A673 (cell line): Measurements from ENCODE around the gene MED12L.

Source experiments
- EZH2 ChIP-seq: fragments of 200-600 bp; sonication (generic); IDR thresholded peaks from 2 replicates; pipeline ENCODE4 v1.6.1; 2017; ENCODE audit warnings: borderline replicate concordance, low read depth, mild to moderate bottlenecking, mixed read lengths, antibody characterized with exemption, low read length; ENCODE audit not compliant: poor library complexity, severe bottlenecking
- TF ChIP-seq, protein P1 (sequence below): fragments of 300-800, 200-600 bp; sonication (generic); conservative IDR thresholded peaks from 2 replicates; pipeline ENCODE4 v1.5.1; 2017; ENCODE audit warnings: low read depth, mild to moderate bottlenecking, antibody characterized with exemption, low read length, moderate library complexity, mixed read lengths

DNA sequence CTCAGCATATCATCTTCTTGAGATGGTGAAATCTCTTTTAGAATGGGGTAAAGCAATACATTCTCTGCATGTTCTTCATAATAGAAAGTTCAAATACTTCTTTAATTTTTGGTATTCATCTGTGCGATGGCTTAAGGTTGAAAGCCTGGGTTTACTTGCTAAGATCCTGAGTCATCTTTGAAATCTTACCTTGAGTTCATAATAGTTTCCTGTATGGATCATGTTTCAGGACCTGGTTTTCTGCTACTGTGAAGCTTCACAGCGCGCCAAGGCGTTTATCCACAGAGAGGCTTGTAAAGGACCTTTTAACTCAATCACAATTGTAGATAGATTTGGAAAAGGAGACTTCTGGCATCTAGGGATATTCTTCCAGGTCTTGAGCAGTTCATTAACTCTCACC lies 39.0 kb downstream of the MED12L start:
- TF ChIP-seq, protein P1, sequence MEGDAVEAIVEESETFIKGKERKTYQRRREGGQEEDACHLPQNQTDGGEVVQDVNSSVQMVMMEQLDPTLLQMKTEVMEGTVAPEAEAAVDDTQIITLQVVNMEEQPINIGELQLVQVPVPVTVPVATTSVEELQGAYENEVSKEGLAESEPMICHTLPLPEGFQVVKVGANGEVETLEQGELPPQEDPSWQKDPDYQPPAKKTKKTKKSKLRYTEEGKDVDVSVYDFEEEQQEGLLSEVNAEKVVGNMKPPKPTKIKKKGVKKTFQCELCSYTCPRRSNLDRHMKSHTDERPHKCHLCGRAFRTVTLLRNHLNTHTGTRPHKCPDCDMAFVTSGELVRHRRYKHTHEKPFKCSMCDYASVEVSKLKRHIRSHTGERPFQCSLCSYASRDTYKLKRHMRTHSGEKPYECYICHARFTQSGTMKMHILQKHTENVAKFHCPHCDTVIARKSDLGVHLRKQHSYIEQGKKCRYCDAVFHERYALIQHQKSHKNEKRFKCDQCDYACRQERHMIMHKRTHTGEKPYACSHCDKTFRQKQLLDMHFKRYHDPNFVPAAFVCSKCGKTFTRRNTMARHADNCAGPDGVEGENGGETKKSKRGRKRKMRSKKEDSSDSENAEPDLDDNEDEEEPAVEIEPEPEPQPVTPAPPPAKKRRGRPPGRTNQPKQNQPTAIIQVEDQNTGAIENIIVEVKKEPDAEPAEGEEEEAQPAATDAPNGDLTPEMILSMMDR, result no peak
- TF ChIP-seq EZH2, result no peak
